Esophagus muscularis mucosa (tissue), 4 donors: ENCODE measurements around the gene FAM187B. TPM values are rescaled to one million over a fixed set of nuclear protein-coding genes. Genes with fewer than 3 reads are reported as not detected.

ENCODE experiments used
- DNase-seq: peaks from one replicate; pipeline ENCODE4 v3.0.0-alpha.2; 2017; ENCODE audit errors: extremely low spot score
- H3K27ac ChIP-seq, 4 donors: fragments of 200-600 bp; sonication (generic); replicated peaks in 1 of 4; 1 replicate in 3 of 4; 2 replicates in 1 of 4; pipeline ENCODE4 v1.5.1; 2016 to 2019; ENCODE audit warnings: mild to moderate bottlenecking in 1 of 4
- H3K27me3 ChIP-seq, 4 donors: fragments of 200-600 bp; sonication (generic); one replicate each; pipeline versions ENCODE4 v1.5.1 to v1.6.0; 2016 to 2019
- H3K36me3 ChIP-seq, 4 donors: fragments of 200-600 bp; sonication (generic); one replicate each; pipeline ENCODE4 v1.5.1; 2016 to 2019
- H3K4me1 ChIP-seq, 4 donors: fragments of 200-600 bp; sonication (generic); one replicate each; pipeline ENCODE4 v1.5.1; 2016 to 2019
- H3K4me3 ChIP-seq, 4 donors: fragments of 200-600 bp; sonication (generic); 1 replicate in 2 of 4; 2 replicates in 2 of 4; pipeline ENCODE4 v1.5.1; 2016 to 2019; ENCODE audit warnings: mild to moderate bottlenecking in 4 of 4, moderate library complexity in 1 of 4
- H3K9me3 ChIP-seq, 4 donors: fragments of 200-600 bp; sonication (generic); 1 replicate in 3 of 4; 2 replicates in 1 of 4; pipeline ENCODE4 v1.5.1; 2016 to 2019
- CTCF ChIP-seq, 3 experiments: fragments of 200-600 bp in 2 of 3; fragments of 450-650 bp in 1 of 3; sonication (generic) in 2 of 3; IDR thresholded peaks; one replicate each; pipeline ENCODE4 v1.5.1; 2017 to 2019; ENCODE audit warnings: antibody characterized with exemption in 3 of 3, mild to moderate bottlenecking in 2 of 3, moderate library complexity in 1 of 3
- EP300 ChIP-seq: sonication (generic); formaldehyde crosslinking; IDR thresholded peaks from one replicate; pipeline ENCODE4 v1.6.1; 2017; ENCODE audit warnings: antibody characterized with exemption
- POLR2A ChIP-seq: fragments of 450-650 bp; IDR thresholded peaks from one replicate; pipeline ENCODE4 v1.6.1; 2017; ENCODE audit warnings: antibody characterized with exemption, moderate library complexity, mild to moderate bottlenecking, low read depth
- POLR2AphosphoS5 ChIP-seq, 2 donors: sonication (generic); formaldehyde crosslinking; IDR thresholded peaks; one replicate each; pipeline ENCODE4 v1.6.1; 2017; ENCODE audit warnings: antibody characterized with exemption in 2 of 2
- WGBS: methylation state at CpG from one replicate; pipeline ENCODE4 v1.1.5; 2018; 5-methylcytosine and 5-hydroxymethylcytosine counted together
- intact Hi-C: fragments of 100-400 bp; cut with DNase I; formaldehyde crosslinking; loops from one replicate; pipeline ENCODE4 v1.15.1; 2023
- total RNA-seq, 4 donors: library from RNA; depleted of rRNA; stranded (reverse); fragments of >200 nt; gene quantifications; one replicate each; pipeline versions ENCODE4 v1.1.0 to v1.2.1, GENCODE V29; 2016

Gene FAM187B
- total RNA-seq, 4 donors from 2014 or later, result not detected

DNA sequence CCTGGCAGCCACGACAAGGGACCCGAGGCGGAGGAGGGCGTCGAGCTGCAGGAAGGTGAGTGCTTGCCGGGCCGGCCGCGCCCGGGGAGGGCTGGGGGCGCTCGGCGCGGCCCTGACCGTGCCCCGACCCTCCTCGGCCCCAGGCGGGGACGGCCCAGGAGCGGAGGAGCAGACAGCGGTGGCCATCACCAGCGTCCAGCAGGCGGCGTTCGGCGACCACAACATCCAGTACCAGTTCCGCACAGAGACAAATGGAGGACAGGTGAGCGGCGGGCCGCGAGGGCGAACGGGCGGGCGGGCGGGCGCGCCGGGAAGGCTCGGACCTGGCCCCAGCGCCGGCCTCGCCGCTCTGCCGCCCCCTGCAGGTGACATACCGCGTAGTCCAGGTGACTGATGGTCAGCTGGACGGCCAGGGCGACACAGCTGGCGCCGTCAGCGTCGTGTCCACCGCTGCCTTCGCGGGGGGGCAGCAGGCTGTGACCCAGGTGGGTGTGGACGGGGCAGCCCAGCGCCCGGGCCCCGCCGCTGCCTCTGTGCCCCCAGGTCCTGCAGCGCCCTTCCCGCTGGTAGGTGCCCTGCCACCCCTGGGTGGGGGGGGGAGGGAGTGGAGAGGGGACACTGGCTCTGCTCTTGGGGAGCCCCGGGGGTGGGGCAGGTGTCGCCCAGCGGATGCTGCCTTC, 41.0 kb upstream of the FAM187B start:
- peak overlapping the region; percentile 94 to 97 (median 96) for H3K27ac ChIP-seq
- H3K4me3 ChIP-seq, result peak overlapping the region; percentile 76 to 95 (median 90)
- DNase-seq, result no peak
- no peaks in the 10 kb centered on the region for H3K27me3 ChIP-seq
- intact Hi-C loops, result loop anchor here (5.0 kb wide), 2 partner anchors 127 to 228 kb away; partner anchors contain the start of gene FXYD7
- H3K36me3 ChIP-seq, result peaks cover 22 to 51% (median 45%) of the 10 kb centered on the region in 4 donors
- H3K4me1 ChIP-seq, result peaks cover 30 to 48% (median 42%) of the 10 kb centered on the region in 4 donors
- no peaks in the 10 kb centered on the region for H3K9me3 ChIP-seq
- WGBS, result no CpG with 5 or more reads among the region's 66 CpGs
- TF ChIP-seq POLR2AphosphoS5 (IDR thresholded peaks at IDR 0.05), result no peak
- TF ChIP-seq POLR2A, result no peak
- TF ChIP-seq CTCF (IDR thresholded peaks at IDR 0.05), result peak; percentile 52 to 80 (median 79)
- no peak for TF ChIP-seq EP300

- Histone ChIP-seq H3K27ac (peak within 1 kb of the TSS; percentile 94 to 97 (median 96)), H3K9me3 (no peaks in the 10 kb centered on the region), H3K4me1 (peaks cover 30 to 55% (median 45%) of the 10 kb centered on the region in 4 donors), H3K4me3 (peak within 1 kb of the TSS; percentile 76 to 95 (median 90)), H3K27me3 (no peaks in the 10 kb centered on the region), H3K36me3 (peaks cover 19 to 43% (median 37%) of the 10 kb centered on the region in 4 donors)
- intact Hi-C loops, result loop anchor here (5.0 kb wide), 1 partner anchor 126 kb away; the partner anchor contains the start of gene FXYD7
- TF ChIP-seq POLR2AphosphoS5 (IDR thresholded peaks at IDR 0.05) (no peak), CTCF (IDR thresholded peaks at IDR 0.05) (no peak), POLR2A (no peak), EP300 (no peak)
- DNase-seq, result no peak
- WGBS, result under 1% methylated on average over 29 of the region's 126 CpGs
Measured at GRCh38 chr19:35268536-35269437, 40.2 kb upstream of the FAM187B start, which contains the start of gene USF2. TSS of gene USF2 (plus strand) at chr19:35268962. CDS start at chr19:35269102, 140 bp downstream.

GRCh38 chr19:35267818-35268535, 39.4 kb upstream of the FAM187B start:
- peaks cover 30 to 55% (median 45%) of the 10 kb centered on the region in 4 donors for H3K4me1 ChIP-seq
- H3K4me3 ChIP-seq, result peak overlapping the region; percentile 76 to 95 (median 90)
- no peak for DNase-seq
- H3K36me3 ChIP-seq, result peaks cover 17 to 35% (median 29%) of the 10 kb centered on the region in 4 donors
- no peaks in the 10 kb centered on the region for H3K27me3 ChIP-seq
- WGBS, result under 1% methylated on average over 32 of the region's 100 CpGs
- TF ChIP-seq EP300 (no peak), POLR2A (peak; percentile 78), POLR2AphosphoS5 (IDR thresholded peaks at IDR 0.05) (peak; percentile 58 to 87), CTCF (IDR thresholded peaks at IDR 0.05) (no peak)
- intact Hi-C loops, result loop anchor here (5.0 kb wide), 1 partner anchor 126 kb away; the partner anchor contains the start of gene FXYD7
- no peaks in the 10 kb centered on the region for H3K9me3 ChIP-seq
- H3K27ac ChIP-seq, result peak overlapping the region; percentile 94 to 97 (median 96)

DNA sequence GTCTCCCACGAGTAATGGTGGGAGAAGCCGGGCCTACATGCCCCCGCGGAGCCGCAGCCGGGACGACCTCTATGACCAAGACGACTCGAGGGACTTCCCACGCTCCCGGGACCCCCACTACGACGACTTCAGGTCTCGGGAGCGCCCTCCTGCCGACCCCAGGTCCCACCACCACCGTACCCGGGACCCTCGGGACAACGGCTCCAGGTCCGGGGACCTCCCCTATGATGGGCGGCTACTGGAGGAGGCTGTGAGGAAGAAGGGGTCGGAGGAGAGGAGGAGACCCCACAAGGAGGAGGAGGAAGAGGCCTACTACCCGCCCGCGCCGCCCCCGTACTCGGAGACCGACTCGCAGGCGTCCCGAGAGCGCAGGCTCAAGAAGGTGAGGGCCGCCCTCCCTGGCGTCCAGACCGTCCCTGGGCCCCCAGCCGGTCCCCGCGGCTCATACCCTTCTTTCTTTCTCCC, 38.8 kb upstream of the FAM187B start:
- peaks cover 30 to 55% (median 42%) of the 10 kb centered on the region in 4 donors for H3K4me1 ChIP-seq
- intact Hi-C loops, result loop anchor here (5.0 kb wide), 1 partner anchor 125 kb away; the partner anchor contains the start of gene FXYD7
- no peak for DNase-seq

More for the DNA sequence above, 38.8 kb upstream of the FAM187B start:
- WGBS, result 0% methylated on average over 12 of the region's 40 CpGs
- peak overlapping the region; percentile 76 to 95 (median 90) for H3K4me3 ChIP-seq
- no peak for TF ChIP-seq POLR2AphosphoS5 (IDR thresholded peaks at IDR 0.05)
- TF ChIP-seq CTCF (IDR thresholded peaks at IDR 0.05), result no peak
- TF ChIP-seq EP300, result no peak
- no peak for TF ChIP-seq POLR2A
- H3K27ac ChIP-seq, result peak overlapping the region; percentile 94 to 97 (median 96)
- peaks cover 17 to 29% (median 23%) of the 10 kb centered on the region in 4 donors for H3K36me3 ChIP-seq
- no peaks in the 10 kb centered on the region for H3K9me3 ChIP-seq
- no peaks in the 10 kb centered on the region for H3K27me3 ChIP-seq
